A549 (cell line): ENCODE measurements around the gene CERS4. TPM values are rescaled to one million over a fixed set of nuclear protein-coding genes. Genes with fewer than 3 reads are reported as not detected.
A peak's percentile ranks its signal among the peaks of the same experiment; 100 is the strongest.
"Not testable (repeated sequence)": the region's sequence is repeated elsewhere in the genome, so short reads cannot be mapped to it uniquely, and the experiment has no call there.

Experiments
- ATAC-seq, 2 experiments: fragments of 200-7000 bp in 1 of 2; fragments of >200 bp in 1 of 2; cut with Nextera tagmentation in 1 of 2; cut with Tn5 transposase in 1 of 2; 3 replicates each; pipeline versions ENCODE4 v1.8.0 to v1.9.1; 2018 to 2020; ENCODE audit warnings: mild to moderate bottlenecking in 1 of 2, moderate library complexity in 1 of 2
- CTCF ChIA-PET: fragments of 300-600 bp; sonication (Branson Sonifier 250); formaldehyde crosslinking; extraction: SDS; loops from one replicate; lab custom pipeline; 2021; ENCODE audit warnings: antibody characterized with exemption, inconsistent platforms; lab: Yijun Ruan, JAX
- POLR2A ChIA-PET: fragments of 350-600 bp; formaldehyde crosslinking; extraction: SDS; loops from one replicate; lab custom pipeline; 2021; ENCODE audit warnings: antibody characterized with exemption, inconsistent platforms; lab: Yijun Ruan, JAX
- DNase-seq, 2 experiments: peaks; one replicate each; pipeline versions ENCODE4 v3.0.0 to v3.0.0-alpha.2; 2011 to 2016; ENCODE audit warnings: low read depth in 1 of 2, low spot score in 1 of 2
- FAIRE-seq: peaks from 2 replicates; lab custom pipeline; 2011; peaks lifted over from hg19 to GRCh38; lab: Jason Lieb, UNC
- H3K27ac ChIP-seq, 2 experiments: fragments of >200 bp; sonication (Bioruptor Twin); formaldehyde crosslinking; 3 replicates each; pipeline ENCODE4 v1.5.1; 2016 to 2017
- H3K4me1 ChIP-seq: fragments of >200 bp; sonication (Bioruptor Twin); formaldehyde crosslinking; 3 replicates; pipeline ENCODE4 v1.6.1; 2016
- H3K4me2 ChIP-seq: fragments of >200 bp; sonication (Bioruptor Twin); formaldehyde crosslinking; 3 replicates; pipeline ENCODE4 v1.6.1; 2016
- H3K4me3 ChIP-seq: fragments of >200 bp; sonication (Bioruptor Twin); formaldehyde crosslinking; 3 replicates; pipeline ENCODE4 v1.5.1; 2016
- H3K9me3 ChIP-seq: fragments of >200 bp; sonication (Bioruptor Twin); formaldehyde crosslinking; 3 replicates; pipeline ENCODE4 v1.6.1; 2016
- CEBPB ChIP-seq, 2 experiments: fragments of >200 bp in 1 of 2; sonication (Bioruptor Twin) in 1 of 2; formaldehyde crosslinking in 1 of 2; IDR thresholded peaks; 2 replicates each; pipeline ENCODE4 v1.6.1; 2012 to 2016
- FOSB ChIP-seq: fragments of 250-450 bp; sonication (Bioruptor Pico); IDR thresholded peaks from 2 replicates; pipeline ENCODE4 v1.5.0; 2020; ENCODE audit warnings: mild to moderate bottlenecking, moderate library complexity
- HOXA7 ChIP-seq: fragments of 250-450 bp; sonication (Bioruptor Pico); IDR thresholded peaks from 2 replicates; pipeline ENCODE4 v1.5.0; 2020; ENCODE audit warnings: mild to moderate bottlenecking, moderate library complexity
- HOXB13 ChIP-seq: fragments of 250-450 bp; sonication (Bioruptor Pico); IDR thresholded peaks from 2 replicates; pipeline ENCODE4 v1.5.0; 2020; ENCODE audit warnings: low read depth, mild to moderate bottlenecking, moderate library complexity
- MAFK ChIP-seq: fragments of 450-650 bp; IDR thresholded peaks from 2 replicates; pipeline ENCODE4 v1.6.1; 2014; ENCODE audit not compliant: partially characterized antibody
- NR3C1 ChIP-seq: fragments of >200 bp; sonication (Bioruptor Twin); formaldehyde crosslinking; IDR thresholded peaks from 3 replicates; pipeline ENCODE4 v1.6.1; 2017
- RARB ChIP-seq: fragments of 250-450 bp; sonication (Bioruptor Pico); IDR thresholded peaks from 2 replicates; pipeline ENCODE4 v1.8.0; 2021; ENCODE audit warnings: mild to moderate bottlenecking, moderate library complexity
- RNF2 ChIP-seq: fragments of 200-600 bp; sonication (generic); IDR thresholded peaks from 2 replicates; pipeline ENCODE4 v1.6.1; 2016; ENCODE audit warnings: low read depth, mild to moderate bottlenecking, antibody characterized with exemption, moderate library complexity, borderline replicate concordance
- TFCP2L1 ChIP-seq: fragments of 250-450 bp; sonication (Bioruptor Pico); IDR thresholded peaks from 2 replicates; pipeline ENCODE4 v1.5.0; 2021; ENCODE audit warnings: mild to moderate bottlenecking
- TP53 ChIP-seq: fragments of 250-450 bp; sonication (Bioruptor Pico); IDR thresholded peaks from 2 replicates; pipeline ENCODE4 v1.5.0; 2021; ENCODE audit warnings: mild to moderate bottlenecking, moderate library complexity
- ZFP36 ChIP-seq: fragments of 450-650 bp; IDR thresholded peaks from 2 replicates; pipeline ENCODE4 v1.6.1; 2014; ENCODE audit warnings: borderline replicate concordance; ENCODE audit not compliant: partially characterized antibody
- WGBS: methylation state at CpG from one replicate; pipeline ENCODE4 v1.1.6; 2017; ENCODE audit errors: missing lambda C conversion rate; 5-methylcytosine and 5-hydroxymethylcytosine counted together
- polyA plus RNA-seq, 4 experiments: library from polyadenylated mRNA; depleted of rRNA in 3 of 4; stranded (reverse); fragments of >200 nt; fragmentation: RNase III in 1 of 4; extraction: RNeasy Plus Mini Kit Qiagen cat#74134 plus additional on column Dnase treatment in 1 of 4; gene quantifications; 2 replicates in 3 of 4; 3 replicates in 1 of 4; pipeline ENCODE4 v1.2.3, GENCODE V29; 2011 to 2017
- TF ChIP-seq, protein P1 (sequence below): IDR thresholded peaks from 2 replicates; pipeline ENCODE4 v1.6.1; 2012
- TF ChIP-seq, protein P2 (sequence below): IDR thresholded peaks from 2 replicates; pipeline ENCODE4 v1.6.1; 2012; ENCODE audit warnings: low read depth, borderline replicate concordance
- TF ChIP-seq, protein P3 (sequence below): fragments of >200 bp; sonication (Bioruptor Twin); formaldehyde crosslinking; IDR thresholded peaks from 3 replicates; pipeline ENCODE4 v1.5.1; 2016

CERS4 gene
- polyA plus RNA-seq, 2 of the 4 experiments (the other 2 are of a cell fraction), result 2.1 to 5.0 TPM

DNA sequence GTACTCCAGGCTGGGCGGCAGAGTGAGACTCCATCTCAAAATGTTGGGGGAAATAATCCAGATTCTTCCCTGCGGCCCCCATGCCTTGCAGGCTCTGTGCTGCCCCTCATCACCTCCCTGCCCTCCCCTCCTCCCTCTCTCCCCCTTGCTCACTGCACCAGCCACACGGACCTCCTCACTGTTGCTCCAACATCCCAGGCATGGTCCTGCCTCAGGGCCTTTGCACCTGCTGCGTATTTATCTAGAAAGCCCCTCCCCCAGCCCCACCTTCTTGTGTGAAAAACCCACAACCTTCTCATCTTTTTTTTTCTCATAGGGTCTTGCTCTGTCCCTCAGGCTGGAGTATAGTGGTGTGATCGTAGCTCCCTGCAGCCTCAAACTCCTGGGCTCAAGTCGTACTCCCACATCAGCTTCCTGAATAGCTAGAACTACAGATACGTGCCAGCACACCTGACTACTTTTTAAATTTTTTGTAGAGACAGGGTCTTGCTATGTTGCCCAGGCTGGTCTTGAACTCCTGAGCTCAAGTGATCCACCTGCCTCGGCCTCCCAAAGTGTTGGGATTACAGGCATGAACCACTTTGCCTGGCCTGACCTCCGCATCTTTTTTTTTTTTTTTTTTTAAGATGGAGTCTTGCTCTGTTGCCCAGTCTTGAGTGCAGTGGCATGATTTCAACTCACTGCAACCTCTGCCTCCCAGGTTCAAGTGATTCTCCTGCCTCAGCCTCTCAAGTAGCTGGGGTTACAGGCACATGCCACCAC, 38.1 kb downstream of the CERS4 start:
- not testable (repeated sequence) for H3K9me3 ChIP-seq, H3K4me2 ChIP-seq, H3K27ac ChIP-seq, DNase-seq, FAIRE-seq, H3K4me3 ChIP-seq, ATAC-seq, H3K4me1 ChIP-seq
- ChIA-PET CTCF (interaction anchor here (0.6 to 0.7 kb wide), 2 partner anchors 147 to 303 kb away, joined by 3 read pairs; no protein-coding TSS in a partner anchor), POLR2A (interaction anchor here (0.5 kb wide), 1 partner anchor 294 kb away, joined by 3 read pairs; no protein-coding TSS in a partner anchor)
- WGBS, result 85% methylated on average over 9 of the region's 9 CpGs

DNA sequence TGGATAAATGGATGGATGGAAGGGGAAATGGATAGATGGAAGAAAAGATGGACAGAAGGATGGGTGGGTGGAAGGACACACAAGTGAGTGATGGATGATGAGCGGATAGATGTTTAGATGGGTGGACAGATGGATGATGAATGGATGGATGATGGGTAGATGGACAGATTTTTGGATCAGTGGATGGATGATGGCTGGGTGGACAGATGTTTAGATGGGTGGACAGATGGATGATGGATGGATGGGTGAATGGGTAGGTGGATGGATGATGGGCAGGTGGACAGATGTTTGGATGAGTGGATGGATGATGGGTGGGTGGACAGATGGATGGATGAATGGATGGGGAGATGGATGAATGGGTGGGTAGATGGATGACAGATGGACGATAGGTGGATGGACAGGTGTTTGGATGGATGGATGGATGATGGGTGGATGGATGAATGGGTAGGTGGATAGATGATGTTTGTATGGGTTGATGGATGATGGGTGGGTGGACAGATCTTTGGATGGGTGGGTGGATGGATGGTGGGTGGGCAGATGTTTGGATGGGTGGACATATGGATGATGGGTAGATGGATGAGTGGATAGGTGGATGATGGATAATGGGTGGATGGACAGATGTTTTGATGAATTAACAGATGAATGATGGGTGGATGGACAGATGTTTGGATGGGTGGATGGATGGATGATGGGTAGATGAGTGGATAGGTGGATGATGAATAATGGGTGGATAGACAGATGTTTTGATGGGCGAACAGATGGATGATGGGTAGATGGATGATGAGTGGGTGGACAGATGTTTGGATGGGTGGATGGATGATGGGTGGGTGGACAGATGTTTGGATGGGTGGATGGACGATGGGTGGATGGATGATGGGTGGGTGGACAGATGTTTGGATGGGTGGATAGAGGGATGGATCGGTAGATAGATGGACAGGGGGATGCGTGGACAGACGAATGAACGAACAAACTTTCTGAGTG, 39.5 kb downstream of the CERS4 start:
- POLR2A ChIA-PET, result no interaction called here
- Histone ChIP-seq H3K9me3 (no peaks in the 10 kb centered on the region), H3K4me3 (no peak overlapping the region), H3K4me1 (no peaks in the 10 kb centered on the region), H3K4me2 (no peak overlapping the region), H3K27ac (no peak overlapping the region)
- no peak for DNase-seq
- no peak for ATAC-seq
- 81% methylated on average over 8 of the region's 8 CpGs for WGBS
- FAIRE-seq, result no peak
- TF ChIP-seq CEBPB (IDR thresholded peaks at IDR 0.05) (no peak), HOXA7 (no peak), RNF2 (no peak), RARB (no peak), HOXB13 (CRISPR knock-in tag) (no peak), TP53 (CRISPR knock-in tag) (no peak), FOSB (CRISPR knock-in tag) (no peak), NR3C1 (no peak), TFCP2L1 (CRISPR knock-in tag) (no peak)
- TF ChIP-seq, protein P1, sequence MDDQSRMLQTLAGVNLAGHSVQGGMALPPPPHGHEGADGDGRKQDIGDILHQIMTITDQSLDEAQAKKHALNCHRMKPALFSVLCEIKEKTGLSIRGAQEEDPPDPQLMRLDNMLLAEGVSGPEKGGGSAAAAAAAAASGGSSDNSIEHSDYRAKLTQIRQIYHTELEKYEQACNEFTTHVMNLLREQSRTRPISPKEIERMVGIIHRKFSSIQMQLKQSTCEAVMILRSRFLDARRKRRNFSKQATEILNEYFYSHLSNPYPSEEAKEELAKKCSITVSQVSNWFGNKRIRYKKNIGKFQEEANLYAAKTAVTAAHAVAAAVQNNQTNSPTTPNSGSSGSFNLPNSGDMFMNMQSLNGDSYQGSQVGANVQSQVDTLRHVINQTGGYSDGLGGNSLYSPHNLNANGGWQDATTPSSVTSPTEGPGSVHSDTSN, result no peak
- TF ChIP-seq, protein P2, sequence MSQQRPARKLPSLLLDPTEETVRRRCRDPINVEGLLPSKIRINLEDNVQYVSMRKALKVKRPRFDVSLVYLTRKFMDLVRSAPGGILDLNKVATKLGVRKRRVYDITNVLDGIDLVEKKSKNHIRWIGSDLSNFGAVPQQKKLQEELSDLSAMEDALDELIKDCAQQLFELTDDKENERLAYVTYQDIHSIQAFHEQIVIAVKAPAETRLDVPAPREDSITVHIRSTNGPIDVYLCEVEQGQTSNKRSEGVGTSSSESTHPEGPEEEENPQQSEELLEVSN, result no peak
- TF ChIP-seq, protein P3, sequence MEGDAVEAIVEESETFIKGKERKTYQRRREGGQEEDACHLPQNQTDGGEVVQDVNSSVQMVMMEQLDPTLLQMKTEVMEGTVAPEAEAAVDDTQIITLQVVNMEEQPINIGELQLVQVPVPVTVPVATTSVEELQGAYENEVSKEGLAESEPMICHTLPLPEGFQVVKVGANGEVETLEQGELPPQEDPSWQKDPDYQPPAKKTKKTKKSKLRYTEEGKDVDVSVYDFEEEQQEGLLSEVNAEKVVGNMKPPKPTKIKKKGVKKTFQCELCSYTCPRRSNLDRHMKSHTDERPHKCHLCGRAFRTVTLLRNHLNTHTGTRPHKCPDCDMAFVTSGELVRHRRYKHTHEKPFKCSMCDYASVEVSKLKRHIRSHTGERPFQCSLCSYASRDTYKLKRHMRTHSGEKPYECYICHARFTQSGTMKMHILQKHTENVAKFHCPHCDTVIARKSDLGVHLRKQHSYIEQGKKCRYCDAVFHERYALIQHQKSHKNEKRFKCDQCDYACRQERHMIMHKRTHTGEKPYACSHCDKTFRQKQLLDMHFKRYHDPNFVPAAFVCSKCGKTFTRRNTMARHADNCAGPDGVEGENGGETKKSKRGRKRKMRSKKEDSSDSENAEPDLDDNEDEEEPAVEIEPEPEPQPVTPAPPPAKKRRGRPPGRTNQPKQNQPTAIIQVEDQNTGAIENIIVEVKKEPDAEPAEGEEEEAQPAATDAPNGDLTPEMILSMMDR, result no peak
- CTCF ChIA-PET, result no interaction called here

DNA sequence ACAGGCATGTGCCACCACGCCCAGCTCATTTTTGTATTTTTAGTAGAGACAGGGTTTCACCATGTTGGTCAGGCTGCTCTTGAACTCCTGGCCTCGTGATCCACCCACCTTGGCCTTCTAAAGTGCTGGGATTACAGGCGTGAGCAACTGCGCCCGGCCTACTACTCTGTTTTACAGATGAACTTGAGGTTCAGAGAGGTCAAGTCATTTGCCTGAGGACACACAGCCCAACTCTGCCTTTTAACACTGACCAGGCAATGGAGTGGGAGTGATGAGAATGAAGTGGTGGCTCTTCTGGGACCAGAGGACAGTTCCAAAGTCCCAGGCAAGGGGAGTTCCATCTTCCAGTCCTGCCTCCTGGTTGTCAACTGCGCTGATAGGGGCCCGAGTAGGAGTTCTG, 41.4 kb downstream of the CERS4 start:
- no peak for TF ChIP-seq MAFK
- TF ChIP-seq ZFP36, result peak; percentile 23
- no peak overlapping the region for H3K4me2 ChIP-seq
- no peak overlapping the region for H3K27ac ChIP-seq
- ATAC-seq (no peak), FAIRE-seq (no peak), DNase-seq (no peak)
- CTCF ChIA-PET, result interaction anchor here (1.4 to 4.6 kb wide), 4 partner anchors 92 to 305 kb away, joined by 6 to 64 read pairs (median 7); partner anchors contain the start of gene TIMM44
- no peaks in the 10 kb centered on the region for H3K9me3 ChIP-seq
- no peak overlapping the region for H3K4me3 ChIP-seq
- 75% methylated on average over 7 of the region's 7 CpGs for whole genome bisulfite sequencing
- POLR2A ChIA-PET, result no interaction called here
- no peaks in the 10 kb centered on the region for H3K4me1 ChIP-seq
